Neuron (in vitro differentiated cells): ENCODE measurements around the gene STPG3.

ENCODE experiments used
- H2AFZ ChIP-seq: one replicate; pipeline ENCODE4 v1.6.1; 2013; ENCODE audit warnings: low read depth, mild to moderate bottlenecking, inconsistent platforms, low read length, moderate library complexity
- H3K27me3 ChIP-seq: one replicate; pipeline ENCODE4 v1.6.1; 2013; ENCODE audit warnings: low read length; ENCODE audit not compliant: insufficient read depth
- H3K36me3 ChIP-seq: one replicate; pipeline ENCODE4 v1.6.1; 2013; ENCODE audit warnings: low read length; ENCODE audit not compliant: insufficient read depth
- H3K4me1 ChIP-seq: one replicate; pipeline ENCODE4 v1.6.1; 2013; ENCODE audit warnings: low read length; ENCODE audit not compliant: insufficient read depth
- H3K4me3 ChIP-seq: 2 replicates; pipeline ENCODE4 v1.5.1; 2013; ENCODE audit warnings: mild to moderate bottlenecking, low read length, moderate library complexity
- H3K9me3 ChIP-seq: one replicate; pipeline ENCODE4 v1.6.1; 2013; ENCODE audit warnings: low read length

The STPG3 gene

DNA sequence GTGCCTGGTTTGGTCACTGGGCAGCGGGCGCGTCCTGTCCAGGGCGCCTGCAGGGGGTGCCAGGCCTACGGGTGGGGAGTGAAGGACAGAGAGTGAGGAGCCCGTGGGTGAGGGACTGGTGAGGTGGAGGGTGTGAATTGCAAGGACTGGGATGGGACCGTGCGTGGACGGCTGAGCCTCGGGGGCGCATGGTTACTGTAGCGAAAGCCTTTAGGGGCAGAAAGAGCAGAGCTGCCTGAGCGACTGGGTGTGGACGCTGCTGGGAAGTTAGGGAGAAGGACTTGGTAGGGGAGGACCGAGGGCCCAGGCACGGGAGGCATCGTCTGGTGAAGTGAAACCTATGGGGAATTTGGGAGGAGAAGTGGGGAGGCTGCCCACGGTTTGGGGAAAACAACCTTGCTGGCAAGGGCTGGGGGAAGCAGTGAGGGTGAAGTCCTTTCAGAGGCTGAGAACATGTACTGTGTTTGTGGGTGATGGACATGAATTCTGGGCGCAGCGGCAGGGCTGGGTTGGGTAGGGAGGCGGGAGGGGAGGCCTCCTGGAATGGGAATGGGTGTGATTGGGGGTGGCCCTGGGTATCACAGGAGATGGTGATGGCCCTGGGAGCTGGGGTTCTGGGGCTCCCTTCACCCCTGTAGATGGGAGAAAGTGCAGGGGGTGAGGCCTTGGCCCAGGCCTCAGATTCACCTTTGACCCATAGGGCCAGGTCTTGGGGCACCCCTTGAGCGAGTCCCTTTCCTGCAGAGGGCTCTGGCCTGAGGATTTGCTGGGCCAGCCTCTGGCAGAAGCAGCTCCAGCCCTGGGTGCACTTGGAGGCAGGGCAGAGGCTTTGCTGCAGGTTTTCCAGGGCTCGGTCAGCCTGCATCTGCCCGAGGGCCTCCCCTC lies 24.7 kb downstream of the STPG3 start:
- Histone ChIP-seq H3K4me1 (no peaks in the 10 kb centered on the region), H3K27me3 (no peaks in the 10 kb centered on the region), H3K9me3 (peaks cover 13% of the 10 kb centered on the region), H2AFZ (no peak overlapping the region), H3K36me3 (peaks cover 28% of the 10 kb centered on the region), H3K4me3 (no peak overlapping the region)

DNA sequence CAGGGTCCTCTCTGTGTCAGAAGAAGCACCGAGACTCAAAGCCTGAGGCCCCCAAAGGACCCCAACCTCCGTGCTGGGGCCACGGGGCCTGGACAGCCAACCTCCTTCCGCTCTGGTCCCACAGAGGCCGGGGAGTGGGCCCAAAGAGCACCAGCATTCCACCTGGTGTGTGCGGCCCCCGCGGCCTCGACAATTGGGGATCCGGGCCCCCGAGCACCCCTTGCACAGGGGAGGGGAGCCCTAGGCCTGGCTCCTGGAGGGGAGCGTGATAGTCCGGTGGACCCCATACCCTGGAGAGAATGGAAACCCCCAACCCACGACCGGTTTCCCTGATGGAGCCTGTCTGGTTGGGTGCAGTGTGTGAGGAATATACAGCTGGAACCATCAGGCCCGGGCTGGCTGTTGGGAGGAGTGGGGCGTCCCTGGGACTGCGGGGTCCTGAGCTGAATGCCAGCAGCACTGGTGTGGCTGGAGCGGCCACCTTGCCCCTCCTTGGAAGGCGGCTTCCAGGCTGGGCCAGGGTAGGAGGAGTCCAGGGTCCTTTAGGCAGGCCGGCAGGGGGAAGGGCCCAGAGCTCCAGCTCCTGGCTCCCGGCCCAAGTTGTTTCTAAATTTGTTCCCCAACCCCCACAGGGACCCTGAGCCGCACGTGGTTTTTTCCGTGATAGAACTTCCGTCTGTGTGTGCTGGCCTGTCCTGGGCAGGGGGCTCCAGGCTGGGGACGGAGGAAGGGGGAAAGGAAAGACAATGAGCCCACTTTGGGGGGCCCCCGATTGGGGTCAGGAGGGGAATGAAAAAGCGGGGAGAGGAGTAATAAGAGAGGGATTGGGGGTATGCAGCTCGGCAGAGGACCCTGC lies 25.6 kb downstream of the STPG3 start:
- Histone ChIP-seq H3K4me1 (no peaks in the 10 kb centered on the region), H3K9me3 (peaks cover 13% of the 10 kb centered on the region), H3K27me3 (no peaks in the 10 kb centered on the region), H3K36me3 (peaks cover 28% of the 10 kb centered on the region), H2AFZ (no peak overlapping the region), H3K4me3 (no peak overlapping the region)

DNA sequence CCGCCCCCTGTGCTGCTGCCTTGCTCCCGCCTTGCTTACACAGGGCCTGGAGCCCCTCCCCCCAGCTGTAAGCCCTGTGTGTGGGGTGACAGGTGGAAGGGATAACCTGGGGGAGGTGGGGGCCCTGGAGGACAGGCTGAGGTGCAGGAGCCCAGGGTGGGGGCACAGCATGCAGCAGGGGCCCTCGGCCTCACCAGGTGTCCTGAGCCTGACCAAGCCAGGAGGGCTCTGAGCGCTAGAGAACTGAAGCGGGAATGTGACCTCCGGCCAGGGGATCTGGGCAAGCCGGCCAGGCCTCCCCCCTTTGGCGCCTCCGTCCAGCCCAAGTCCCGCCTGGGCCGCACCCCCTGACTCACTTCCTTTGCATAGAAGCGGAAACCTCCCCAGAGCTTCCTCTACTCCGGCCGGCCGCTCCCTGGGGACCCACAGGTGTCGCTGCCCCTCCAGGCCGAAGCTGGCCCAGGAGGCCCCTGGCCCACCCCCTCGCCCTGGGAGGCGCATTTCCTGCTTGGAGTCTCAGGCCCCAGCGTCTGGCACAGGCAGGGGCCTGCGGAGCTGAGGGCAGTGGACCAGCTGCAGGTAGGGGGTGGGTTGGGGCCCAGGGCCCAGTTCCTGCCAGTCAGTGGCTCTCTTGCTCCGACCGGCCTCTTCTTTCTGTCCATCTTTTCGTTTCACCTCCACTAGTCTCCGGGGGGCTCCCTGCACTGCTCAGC lies 26.4 kb downstream of the STPG3 start, which contains the start of gene TOR4A:
TOR4A (plus strand) TSS at position 398 of the 713 bp plus-strand sequence. CDS start 964 bp downstream, outside the sequence.
- Histone ChIP-seq H2AFZ (no peak within 1 kb of the TSS), H3K27me3 (no peaks in the 10 kb centered on the region), H3K9me3 (peaks cover 13% of the 10 kb centered on the region), H3K4me1 (no peaks in the 10 kb centered on the region), H3K4me3 (no peak within 1 kb of the TSS), H3K36me3 (peaks cover 21% of the 10 kb centered on the region)

DNA sequence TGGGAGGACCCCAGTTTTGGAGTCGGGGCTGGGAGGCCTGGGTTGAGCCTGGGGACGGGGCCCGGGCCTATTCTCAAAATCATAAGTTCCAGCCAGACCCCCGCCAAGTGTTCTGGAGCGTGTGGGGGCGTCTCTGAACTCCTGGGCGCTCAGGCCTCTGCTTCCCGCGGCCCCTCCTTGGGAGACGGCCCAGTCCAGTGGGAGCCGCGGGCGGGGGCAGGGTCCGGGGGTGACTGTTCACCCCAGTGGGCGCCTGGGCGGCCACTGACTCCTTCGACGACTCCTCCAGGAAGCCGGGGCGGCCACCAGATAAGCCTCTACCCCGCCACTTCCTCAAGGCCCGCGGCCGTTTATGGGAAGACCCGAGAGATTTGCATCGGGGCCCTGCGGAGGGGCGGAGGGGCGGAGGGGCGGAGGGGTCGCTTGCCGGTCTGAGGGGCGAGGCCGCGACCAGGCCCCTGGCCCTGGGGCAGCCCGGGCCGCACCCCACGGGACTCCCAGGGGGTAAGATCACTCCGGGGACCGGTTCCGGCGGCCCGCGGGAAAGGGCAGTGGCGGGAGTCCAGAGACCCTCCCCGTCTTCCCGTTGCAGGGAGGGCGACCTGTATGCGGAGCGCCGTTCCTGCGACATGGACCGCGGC lies 27.1 kb downstream of the STPG3 start:
- Histone ChIP-seq H3K36me3 (peaks cover 15% of the 10 kb centered on the region), H3K27me3 (no peaks in the 10 kb centered on the region), H2AFZ (no peak overlapping the region), H3K4me3 (no peak overlapping the region), H3K4me1 (no peaks in the 10 kb centered on the region), H3K9me3 (peaks cover 13% of the 10 kb centered on the region)

DNA sequence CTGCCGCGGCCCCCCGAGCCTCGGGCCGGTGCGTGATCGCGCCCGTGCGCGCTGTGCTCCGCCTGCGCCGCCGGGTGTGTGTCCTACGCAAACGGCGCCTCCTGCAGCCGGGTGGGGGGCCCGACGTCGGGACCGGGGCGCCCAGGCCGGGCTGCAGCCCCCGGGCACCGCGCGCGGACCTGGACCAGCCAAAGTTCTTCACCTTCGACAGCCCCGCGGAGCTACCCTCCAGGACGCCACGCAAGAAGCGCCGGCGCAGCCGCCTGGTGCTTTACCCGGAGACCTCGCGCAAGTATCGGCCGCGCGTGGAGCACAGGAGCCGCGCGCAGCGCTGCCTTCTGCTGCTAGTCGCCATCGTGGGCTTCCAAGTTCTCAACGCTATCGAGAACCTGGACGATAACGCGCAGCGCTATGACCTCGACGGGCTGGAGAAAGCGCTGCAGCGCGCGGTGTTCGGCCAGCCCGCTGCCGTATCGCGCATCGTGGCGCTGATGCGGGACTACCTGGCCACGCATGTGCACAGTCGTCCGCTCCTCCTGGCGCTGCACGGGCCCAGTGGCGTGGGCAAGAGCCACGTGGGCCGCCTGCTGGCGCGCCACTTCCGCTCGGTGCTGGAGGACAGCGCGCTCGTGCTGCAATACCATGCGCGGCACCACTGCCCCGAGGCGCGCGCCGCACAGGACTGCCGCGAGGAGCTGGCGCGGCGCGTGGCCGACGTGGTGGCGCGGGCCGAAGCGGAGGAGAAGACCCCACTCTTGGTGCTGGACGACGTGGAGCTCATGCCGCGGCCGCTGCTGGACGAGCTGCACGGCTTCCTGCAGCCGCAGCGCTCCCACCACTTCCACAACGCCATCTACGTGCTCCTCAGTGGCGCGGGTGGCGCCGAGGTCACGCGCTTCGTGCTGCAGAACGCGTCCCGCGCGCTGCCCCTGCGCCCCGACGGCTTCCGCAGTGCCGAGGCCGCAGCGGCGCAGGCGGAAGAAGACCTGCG lies 27.9 kb downstream of the STPG3 start:
- H3K4me3 ChIP-seq, result no peak overlapping the region
- H3K36me3 ChIP-seq, result peaks cover 8% of the 10 kb centered on the region
- no peak overlapping the region for H2AFZ ChIP-seq
- no peaks in the 10 kb centered on the region for H3K4me1 ChIP-seq
- no peaks in the 10 kb centered on the region for H3K27me3 ChIP-seq
- peaks cover 13% of the 10 kb centered on the region for H3K9me3 ChIP-seq

DNA sequence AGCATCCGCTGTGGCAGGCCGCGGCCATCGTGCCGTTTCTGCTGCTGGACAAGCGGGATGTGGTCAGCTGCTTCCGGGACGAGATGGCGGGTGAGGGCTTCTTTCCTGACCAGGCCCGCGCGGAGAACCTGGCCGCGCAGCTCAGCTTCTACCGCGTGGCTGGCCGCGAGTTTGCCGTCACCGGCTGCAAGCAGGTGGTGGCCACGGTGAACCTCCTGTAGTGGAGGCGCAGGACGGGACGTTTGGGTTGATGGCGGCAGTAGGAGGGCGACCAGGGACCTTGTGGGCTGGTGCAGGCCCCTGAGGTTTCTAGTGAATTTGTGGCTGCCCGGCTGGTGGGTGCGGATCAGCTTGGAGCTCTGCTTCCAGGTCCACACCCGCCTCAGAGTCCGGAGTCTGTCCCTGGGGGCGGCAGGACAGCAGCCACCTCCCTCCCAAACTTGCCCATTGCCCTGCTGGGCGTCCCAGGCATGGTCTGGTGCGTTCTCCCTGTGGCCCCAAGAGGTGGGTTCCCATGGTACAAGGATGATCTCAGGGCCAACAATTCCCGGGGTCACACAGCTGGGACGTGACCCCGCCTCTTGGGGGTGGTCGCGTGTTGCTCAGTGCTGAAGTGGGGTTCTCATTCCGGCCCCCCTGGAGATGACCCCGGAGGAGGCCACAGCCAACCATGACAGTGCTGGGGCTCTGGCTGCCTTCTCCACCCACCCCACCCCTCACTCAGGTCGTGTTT lies 28.8 kb downstream of the STPG3 start:
- no peaks in the 10 kb centered on the region for H3K27me3 ChIP-seq
- no peak overlapping the region for H2AFZ ChIP-seq
- H3K4me1 ChIP-seq, result no peaks in the 10 kb centered on the region
- peaks cover 2% of the 10 kb centered on the region for H3K36me3 ChIP-seq
- peaks cover 13% of the 10 kb centered on the region for H3K9me3 ChIP-seq
- H3K4me3 ChIP-seq, result no peak overlapping the region

DNA sequence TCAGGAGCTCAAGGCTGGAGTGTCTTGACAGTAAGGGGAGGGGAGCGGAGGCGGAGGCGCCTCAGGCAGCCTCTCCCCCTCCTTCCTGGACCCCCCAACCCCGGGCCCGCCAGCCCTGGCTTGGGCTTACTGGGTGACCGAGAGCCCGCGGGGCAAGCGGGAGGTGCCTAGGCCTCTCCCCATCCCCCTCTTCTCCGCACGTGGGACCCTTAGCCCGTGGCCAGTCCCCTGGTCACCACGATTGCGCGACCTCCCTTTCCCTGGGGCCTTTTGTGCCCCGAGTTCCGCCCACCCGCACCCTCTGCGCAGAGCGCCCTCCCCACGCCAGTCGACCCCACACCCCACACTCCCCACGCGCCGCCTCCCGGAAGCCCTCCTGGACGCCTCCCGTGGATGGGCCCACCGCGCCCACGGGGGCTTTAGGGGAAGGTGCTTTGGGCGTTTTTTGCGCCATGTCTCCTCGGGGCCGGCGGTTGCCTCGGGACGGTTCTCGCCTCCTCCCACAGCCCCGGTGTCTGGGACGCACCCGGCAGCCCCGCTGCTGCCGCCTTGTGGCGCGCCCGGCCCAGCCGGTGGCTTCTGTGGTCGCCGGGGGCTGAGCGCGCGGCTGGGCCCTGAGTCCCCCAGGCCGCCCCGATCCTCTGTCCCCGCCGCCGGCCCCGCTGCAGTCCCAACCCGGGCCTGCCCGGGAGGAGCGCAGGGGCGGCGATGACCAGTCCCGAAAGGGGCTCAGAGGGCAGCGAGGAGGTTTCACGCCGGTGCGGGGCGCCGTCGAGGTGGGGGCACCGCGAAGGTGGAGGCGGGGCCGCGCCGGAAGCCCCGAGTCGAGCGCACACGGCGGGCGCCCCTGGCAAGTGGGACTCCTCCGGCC lies 29.6 kb downstream of the STPG3 start:
- Histone ChIP-seq H3K27me3 (no peaks in the 10 kb centered on the region), H3K36me3 (peaks cover 2% of the 10 kb centered on the region), H3K9me3 (peaks cover 13% of the 10 kb centered on the region), H3K4me1 (no peaks in the 10 kb centered on the region), H3K4me3 (no peak overlapping the region), H2AFZ (no peak overlapping the region)

DNA sequence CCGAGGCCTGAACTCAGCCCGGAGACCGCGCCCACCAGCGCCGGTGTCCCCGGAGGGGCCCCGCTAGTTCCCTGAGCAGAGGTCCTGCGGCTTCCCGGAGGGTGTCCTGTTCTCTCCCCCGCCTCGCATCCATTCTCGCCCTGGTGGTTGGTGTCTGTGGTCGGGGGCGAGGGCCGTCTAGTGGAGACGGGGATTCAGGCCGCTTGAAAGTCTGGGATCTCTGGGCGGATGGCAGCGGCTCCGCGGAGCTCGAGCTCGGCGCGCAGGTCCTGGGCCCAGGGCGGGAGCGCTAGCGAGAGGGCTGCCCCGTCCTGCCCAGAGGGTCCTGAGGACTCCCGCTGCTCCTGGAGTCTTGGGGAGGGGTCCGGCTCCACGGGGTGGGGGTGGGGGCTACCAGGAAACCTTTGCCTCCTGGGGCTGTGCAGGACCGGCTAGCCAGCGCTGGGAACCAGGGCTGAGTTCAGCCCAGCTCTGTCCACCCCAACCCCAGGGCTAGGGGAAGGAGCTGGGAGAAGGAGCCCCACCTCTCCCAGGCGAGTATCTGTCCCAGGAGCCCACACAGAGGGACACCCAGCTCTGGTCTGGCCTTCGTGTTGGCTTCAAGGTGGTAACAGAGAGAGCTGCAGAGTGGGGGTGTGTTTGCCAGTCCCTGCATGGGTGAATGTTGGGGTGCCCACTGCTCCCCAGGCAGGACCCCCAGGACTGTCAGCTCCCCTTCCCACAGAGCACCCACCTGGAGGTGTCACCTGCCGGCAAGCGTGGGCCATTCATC lies 30.4 kb downstream of the STPG3 start:
- Histone ChIP-seq H3K4me3 (no peak overlapping the region), H3K36me3 (peaks cover 2% of the 10 kb centered on the region)

DNA sequence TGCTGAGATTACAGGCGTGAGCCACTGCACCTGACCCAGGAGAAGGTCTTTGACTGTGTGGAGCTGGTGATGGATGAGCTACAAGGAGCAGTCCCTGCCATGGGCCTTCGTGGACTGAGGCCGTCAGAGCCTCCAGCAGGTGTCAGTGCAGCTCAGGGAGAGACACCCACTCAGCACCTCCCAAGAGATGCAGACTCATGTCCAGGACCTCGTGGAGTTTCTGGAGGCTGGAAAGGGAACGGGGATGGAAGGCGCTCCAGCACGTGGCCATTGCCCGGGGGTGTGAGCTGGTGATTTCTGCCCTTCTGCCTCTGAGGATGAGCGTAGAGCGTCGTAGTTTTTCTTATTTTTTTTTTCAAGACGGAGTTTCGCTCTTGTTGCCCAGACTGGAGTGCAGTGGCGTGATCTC lies 35.9 kb downstream of the STPG3 start:
- Histone ChIP-seq H3K27me3 (no peaks in the 10 kb centered on the region), H3K4me1 (no peaks in the 10 kb centered on the region), H2AFZ (no peak overlapping the region), H3K9me3 (no peaks in the 10 kb centered on the region), H3K4me3 (no peak overlapping the region), H3K36me3 (no peaks in the 10 kb centered on the region)

More for the DNA sequence above, 30.4 kb downstream of the STPG3 start:
- peaks cover 13% of the 10 kb centered on the region for H3K9me3 ChIP-seq
- H3K27me3 ChIP-seq, result no peaks in the 10 kb centered on the region
- no peaks in the 10 kb centered on the region for H3K4me1 ChIP-seq
- H2AFZ ChIP-seq, result no peak overlapping the region

DNA sequence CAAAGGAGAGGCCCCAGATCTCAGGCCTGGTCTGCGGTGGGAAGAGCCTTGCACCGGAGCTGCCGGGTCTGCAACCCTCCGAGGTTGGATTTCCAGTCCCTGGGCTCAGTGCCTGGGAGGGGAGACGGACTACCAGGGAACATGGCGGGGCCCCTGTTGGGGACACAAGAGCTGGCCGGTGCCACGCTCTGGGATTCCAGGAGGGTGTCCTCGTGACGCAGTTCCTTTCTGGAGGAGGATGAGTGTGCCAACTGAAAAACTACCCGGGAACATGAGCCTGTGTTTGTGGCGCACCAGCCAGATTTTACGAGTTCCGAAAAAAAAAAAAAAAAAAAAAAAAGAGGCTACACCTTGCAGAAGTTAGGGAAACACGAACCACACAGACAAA lies 42.0 kb downstream of the STPG3 start:
- Histone ChIP-seq H3K27me3 (no peaks in the 10 kb centered on the region), H3K4me1 (peaks cover 20% of the 10 kb centered on the region), H3K36me3 (peaks cover 2% of the 10 kb centered on the region), H3K4me3 (no peak overlapping the region), H2AFZ (no peak overlapping the region), H3K9me3 (peaks cover 2% of the 10 kb centered on the region)
